ENCODE data around the gene TNFRSF21.
"Not testable (repeated sequence)": the region's sequence is repeated elsewhere in the genome, so short reads cannot be mapped to it uniquely, and the experiment has no call there.

TNFRSF21 gene

DNA sequence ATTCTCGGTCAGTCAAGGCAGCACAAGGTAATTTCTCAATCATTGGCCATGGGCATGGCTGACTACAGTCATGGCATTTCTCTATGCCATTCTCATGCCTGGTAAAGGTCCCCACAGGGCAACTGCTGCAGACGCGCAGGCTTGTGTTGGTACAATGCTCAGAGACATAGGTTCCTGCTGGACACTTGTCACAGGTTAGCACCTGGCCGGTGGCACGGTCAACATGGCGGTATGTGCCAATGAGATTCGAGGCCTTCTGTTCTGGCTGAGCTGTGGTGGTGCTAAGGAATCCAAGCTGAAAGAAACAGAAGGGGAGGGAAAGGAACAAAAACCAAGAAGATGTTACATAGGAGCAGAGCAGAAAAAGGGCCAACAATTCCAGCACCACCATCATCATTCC is 23.4 kb downstream of the TNFRSF21 start:
- no peak for DNase-seq

DNA sequence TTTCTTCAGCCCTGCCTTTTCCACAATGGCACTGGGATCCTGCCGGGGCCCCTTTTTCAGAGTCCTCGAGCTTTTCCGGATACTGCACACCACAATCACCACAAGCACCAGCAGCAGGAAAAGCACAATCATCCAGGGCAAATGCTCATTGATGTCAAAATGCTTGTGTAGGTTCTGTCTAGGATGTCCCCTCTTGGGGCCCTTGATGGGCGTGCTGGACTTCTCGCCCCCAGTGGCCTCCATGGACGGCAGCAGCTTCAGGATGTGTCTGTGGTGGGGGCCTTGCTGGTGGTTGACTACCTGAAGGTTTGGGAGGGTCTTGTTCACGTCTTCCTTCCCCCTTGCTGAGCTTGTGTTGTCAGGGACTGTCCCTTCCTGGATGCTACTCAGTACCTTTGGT is 25.7 kb downstream of the TNFRSF21 start:
- DNase-seq = no peak

DNA sequence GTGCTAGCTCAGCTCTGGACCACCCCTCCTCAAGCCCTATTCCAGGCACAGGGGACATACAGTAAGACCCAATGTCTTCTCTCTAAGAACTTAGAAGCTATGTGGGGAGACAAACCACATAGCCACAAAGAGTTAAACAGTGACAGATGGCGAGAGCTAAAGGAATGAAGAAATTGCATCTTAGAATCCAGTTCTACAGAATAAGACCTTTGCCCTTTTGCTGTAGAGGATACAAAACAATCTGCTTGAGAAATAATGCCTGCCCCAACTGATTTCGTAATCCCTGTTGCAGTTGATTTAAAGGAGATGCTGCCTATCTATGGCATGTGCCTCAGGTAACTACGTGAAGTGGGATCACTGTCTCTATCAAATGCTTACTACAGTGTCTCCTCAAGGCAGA is 31.2 kb downstream of the TNFRSF21 start:
- peak; percentile 51 for DNase-seq

DNA sequence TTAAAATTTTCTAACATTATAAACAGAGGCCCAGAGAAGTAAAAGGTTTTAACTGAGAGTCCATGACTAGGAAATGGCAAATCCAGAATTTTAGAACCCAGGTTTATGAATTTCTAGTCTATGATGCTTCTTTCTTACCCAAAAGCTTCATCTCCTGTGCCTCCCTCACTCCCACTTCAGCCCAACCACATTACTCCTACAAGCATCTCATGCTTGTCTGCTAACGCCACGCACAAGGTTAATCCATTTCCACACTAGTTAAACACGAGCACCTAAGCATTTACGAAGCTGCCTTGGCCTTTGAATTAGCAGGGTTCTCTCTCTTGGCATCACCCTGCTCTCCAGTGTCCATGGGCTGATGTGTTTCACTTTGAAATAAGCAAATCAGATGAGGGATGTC is 32.0 kb downstream of the TNFRSF21 start:
- DNase-seq = no peak

DNA sequence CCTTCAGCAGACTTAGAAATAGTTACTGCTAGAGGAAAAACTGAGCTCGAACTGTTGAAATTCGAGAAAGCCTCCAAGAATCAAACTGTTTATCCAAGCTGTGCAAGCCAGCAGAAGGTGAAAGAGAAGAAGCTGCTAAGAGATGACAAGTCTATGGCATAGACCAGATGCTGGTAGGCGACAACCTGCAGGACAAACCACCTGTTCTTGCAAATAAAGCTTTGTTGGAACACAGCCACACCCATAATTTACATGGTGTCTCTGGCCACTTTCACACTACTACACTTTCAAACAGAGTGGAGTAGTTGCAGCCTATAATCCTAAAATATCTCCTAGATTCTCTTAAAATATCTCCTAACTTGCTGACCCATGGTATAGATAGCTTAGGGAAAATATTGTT is 33.3 kb downstream of the TNFRSF21 start:
- DNase-seq = peak; percentile 85

GRCh38 chr6:47275640-47276039 is 34.1 kb downstream of the TNFRSF21 start:
- DNase-seq = no peak

- DNase-seq = not testable (repeated sequence)
These were observed 34.6 kb downstream of the TNFRSF21 start for GRCh38 chr6:47275132-47275531.

DNA sequence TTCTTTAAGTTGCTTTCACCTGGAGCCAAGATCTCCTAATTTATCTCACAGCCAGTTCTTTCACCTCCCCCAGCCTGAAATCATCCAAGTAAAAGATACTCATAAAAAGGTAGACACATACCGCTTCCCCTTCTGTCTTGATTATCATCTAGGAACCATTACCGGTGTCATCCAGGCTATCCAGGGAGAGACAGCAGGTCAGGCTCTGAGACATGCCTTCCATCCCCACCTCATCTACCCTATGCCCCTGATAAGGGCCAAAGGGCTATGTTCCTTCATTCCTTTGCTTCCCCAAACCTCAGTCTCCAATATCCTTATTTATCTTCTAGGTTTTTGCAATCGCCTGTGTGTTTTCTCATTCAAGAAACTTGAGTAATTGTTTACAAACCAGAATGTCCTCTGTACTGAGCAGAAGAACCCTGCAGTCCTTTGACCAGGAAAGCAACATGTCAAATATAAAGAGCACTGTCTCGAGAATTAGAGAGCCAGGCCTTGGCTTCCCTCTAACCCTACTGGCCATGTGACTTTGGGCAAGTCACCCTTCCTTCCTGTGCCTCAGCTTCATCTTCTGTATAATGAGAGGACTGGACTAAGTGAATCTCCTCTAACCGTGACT is 41.0 kb downstream of the TNFRSF21 start:
- no peak for DNase-seq

GRCh38 chr6:47267301-47267700 is 42.4 kb downstream of the TNFRSF21 start:
- DNase-seq = no peak

- DNase-seq = no peak
These were observed 43.7 kb downstream of the TNFRSF21 start for GRCh38 chr6:47265971-47266370.

DNA sequence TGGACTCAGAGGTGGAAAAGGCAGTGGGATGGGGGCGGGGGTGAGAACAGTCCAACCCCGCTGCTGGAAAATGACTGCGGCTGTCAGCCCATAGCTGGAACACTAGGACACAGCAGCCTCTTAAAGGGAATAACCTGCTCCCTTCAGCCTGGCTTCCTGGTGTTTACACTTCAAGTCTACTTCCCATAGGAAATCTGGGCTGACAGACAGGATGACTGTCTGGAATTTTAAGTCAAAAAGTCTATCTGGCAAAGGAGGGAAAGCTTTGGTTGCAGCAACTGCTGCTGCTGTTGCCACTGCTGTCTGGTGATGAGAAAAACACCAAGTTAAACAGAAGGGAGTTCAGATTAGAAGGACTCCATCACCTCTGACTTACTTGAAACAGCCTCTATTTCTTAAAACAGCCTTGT is 44.9 kb downstream of the TNFRSF21 start:
- no peak for DNase-seq

DNA sequence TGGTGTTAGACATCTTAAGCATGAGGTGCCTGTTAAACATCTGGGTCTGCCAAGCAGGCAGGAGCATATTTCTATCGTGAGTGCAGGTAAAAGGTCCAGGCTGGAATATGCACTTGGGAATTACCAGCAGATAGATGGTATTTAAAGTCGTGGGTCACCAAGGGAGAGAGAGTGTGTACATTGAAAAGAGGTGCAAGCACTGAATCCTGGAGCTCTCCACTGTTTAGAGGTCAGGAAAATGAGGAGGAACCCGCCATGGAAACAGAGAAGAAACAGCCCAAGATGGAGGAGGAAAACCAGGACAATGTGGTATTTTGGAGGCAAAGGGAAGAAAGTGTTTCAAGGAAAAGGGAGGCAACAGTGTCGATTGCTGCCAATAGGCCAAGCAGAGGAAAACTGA is 46.4 kb downstream of the TNFRSF21 start:
- DNase-seq = no peak

DNA sequence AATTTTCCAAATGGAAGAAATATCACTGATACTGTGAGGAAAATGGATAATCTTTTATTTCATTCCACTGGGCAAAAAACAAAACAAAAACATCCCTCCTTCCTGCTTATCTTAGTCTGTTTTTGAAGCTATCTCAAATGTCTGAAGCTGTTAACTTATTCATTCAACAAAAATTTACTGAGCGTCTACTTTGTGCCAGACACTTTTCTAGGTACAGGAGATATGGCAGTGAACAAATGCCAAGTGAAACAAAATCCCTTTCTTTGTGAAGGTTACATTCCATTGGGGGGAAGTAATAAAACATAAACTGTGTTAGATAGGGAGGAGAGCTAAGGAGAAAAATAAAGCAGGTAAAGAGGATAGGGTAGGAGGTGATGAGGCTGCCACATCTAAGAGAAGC is 47.5 kb downstream of the TNFRSF21 start:
- no peak for DNase-seq

- no peak for DNase-seq
These were observed 48.5 kb downstream of the TNFRSF21 start for GRCh38 chr6:47261191-47261590.

DNA sequence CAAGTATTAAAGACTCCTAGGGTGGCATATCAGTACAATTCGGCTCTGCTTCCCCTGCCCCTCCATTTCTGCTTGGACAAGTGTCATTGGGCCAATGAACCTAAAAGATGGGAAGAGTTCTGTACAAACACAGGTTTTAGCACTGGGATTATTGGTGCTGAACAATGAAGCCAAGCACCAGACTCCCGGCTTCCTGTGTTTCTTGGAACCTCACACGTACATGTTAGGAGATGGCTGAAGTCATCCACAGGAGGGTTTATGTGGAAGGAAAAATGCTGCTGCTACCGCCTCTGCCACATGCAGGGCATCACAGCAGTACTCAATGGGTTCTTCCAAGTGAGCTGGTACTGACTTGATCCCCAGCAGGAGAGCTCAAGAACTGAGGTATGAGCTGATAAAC is 49.7 kb downstream of the TNFRSF21 start:
- DNase-seq = no peak

DNA sequence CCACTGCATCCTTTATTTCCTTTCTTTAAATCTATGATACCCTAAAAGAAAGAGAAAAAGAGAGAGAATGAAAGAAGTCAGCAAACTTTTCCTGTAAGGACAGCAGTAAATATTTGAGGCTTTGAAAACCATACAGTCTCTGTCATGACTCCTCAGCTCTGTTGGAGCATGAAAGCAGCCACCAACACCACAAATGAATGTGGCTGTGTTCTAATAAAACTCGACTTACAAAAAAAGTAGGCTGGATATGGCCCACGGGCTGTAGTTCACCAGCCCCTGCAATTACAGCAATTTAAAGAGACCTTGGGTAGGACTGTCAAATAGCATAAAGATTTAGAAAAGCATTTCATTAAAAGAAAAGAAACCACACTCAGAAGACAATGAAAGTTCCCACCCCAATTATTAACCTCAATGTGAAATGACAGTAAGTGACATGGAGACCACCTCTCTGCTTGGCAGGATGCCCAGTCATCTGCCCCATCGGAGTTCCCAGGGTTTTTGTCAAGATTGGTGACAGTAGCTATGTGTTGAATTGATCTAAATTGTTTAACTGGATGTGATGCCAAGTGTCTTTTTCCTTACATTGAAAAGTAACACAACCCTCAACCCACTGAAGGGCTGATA is 50.9 kb downstream of the TNFRSF21 start:
- no peak for DNase-seq

- no peak for DNase-seq
These were observed 52.5 kb downstream of the TNFRSF21 start for GRCh38 chr6:47256981-47257730.

GRCh38 chr6:47256361-47256760 is 53.3 kb downstream of the TNFRSF21 start:
- DNase-seq = no peak

- no peak for DNase-seq
These were observed 54.8 kb downstream of the TNFRSF21 start for GRCh38 chr6:47254906-47255305.

DNA sequence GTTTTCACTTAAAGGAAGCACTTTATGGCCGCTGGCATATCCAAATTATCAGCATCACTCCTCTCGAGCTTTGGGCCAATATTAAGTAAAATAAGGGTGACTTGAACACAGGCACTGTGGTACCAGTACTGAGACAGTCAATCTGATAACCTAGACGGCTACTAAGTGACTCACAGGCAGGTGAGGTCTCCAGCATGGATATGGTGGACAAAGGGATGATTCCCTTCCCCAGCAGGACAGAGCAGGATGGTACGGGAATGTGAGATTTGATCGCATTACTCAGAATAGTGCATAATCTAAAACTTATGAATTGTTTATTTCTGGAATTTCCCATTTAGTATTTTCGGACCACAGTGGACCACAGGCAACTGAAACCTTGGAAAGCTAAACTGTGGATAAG is 55.7 kb downstream of the TNFRSF21 start:
- no peak for DNase-seq

DNA sequence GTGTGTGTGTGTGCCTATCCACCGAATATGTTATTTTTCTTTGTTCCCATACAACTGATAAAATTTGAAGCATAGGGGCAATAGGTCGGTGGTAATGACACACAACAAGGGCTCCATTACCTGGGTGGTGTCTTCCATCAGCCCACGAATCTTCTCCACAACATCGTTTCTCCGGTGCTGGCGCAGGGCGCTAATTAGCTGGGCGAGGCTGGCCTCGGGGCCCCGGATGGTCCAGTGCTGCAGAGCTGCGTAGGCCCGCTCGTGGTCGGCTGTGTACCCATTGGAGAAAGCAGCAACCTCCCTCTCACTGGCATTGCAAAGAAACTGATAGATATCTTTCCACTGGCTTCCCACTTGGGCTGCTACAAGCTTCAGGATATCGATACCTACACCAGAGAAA is 56.6 kb downstream of the TNFRSF21 start:
- DNase-seq = no peak

GRCh38 chr6:47252633-47253032 is 57.1 kb downstream of the TNFRSF21 start:
- DNase-seq = no peak

GRCh38 chr6:47251396-47251795 is 58.3 kb downstream of the TNFRSF21 start:
- no peak for DNase-seq

- DNase-seq = no peak
These were observed 59.4 kb downstream of the TNFRSF21 start for GRCh38 chr6:47250302-47250701.
